Measurements from ENCODE around the gene DSG2. TPM values are rescaled to one million over a fixed set of nuclear protein-coding genes. Genes with fewer than 3 reads are reported as not detected.

The DSG2 gene
- polyA plus RNA-seq, 1 donor, result 4.9 TPM

DNA sequence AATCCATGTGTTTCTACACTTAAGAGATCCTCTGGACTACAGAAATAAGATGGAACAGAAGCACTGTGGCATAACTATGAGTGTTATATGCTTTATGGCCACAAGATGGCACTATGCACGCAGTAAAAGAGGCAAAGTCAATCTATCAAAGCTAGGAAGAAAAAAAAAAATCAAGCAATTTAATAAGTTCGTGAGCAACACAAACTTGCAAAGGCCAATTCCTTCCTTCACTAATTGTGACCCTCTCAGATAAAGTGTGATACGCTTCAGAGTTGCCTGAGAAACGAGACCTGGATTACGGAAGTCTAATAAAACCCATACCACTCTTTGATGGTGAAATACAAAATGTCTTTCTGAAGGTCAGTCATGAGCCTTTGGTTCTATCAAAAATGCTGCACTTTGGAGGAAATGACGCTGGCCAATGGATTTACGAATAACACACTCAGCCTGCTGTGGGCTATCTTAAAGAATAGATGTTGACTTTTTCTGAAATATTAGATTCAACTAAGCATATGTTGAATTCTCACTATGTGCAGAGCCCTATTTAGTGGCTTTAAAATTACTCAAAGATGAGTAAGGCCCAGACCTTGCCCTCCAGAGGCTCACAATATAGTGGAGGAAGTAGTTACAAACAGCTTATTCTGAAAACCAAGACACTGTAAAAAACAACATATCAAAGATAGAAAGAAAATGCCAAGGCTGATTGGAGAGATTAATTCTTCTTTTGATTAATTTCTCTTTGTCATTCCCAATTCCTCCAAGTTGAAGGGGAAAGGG lies 58.2 kb downstream of the DSG2 start:
- peak; percentile 49 for DNase-seq (ENCODE audit: low read depth)

DNA sequence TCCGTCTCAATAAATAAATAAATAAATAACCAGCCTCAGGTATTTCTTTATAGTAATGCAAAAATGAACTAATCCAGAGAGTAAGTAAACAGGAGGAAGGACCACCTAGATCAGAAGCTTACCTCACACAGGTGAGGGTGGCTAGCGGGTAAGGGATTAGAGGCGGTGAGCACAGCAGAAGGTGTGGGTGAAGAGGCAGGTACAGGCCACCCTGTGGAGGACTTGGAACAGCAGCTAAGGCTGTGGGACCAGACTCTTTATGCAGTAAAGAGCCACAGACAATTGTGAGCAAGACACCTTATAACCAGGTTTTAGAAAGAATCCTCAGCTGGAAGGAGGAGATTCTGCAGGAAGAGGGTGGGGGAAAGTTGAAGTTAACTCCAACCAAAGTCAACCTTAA lies 59.5 kb downstream of the DSG2 start:
- DNase-seq (ENCODE audit: low read depth), result no peak

DNA sequence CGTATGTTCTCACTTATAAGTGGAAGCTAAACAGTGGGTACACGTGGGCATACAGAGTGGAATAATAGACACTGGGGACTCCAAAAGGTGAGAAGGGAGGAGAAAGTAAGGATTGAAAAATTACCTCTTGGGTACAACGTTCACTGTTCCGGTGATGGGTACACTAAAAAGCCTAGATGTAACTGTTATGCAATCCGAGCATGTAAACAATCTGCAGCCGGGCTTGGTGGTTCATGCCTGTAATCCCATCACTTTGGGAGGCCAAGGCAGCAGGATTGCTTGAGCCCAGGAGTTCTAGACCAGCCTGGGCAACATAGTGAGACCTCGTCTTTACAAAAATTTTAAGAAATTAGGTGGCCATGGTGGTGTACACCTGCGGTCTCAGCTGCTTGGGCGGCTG lies 60.6 kb downstream of the DSG2 start:
- no peak for DNase-seq (ENCODE audit: low read depth)

DNA sequence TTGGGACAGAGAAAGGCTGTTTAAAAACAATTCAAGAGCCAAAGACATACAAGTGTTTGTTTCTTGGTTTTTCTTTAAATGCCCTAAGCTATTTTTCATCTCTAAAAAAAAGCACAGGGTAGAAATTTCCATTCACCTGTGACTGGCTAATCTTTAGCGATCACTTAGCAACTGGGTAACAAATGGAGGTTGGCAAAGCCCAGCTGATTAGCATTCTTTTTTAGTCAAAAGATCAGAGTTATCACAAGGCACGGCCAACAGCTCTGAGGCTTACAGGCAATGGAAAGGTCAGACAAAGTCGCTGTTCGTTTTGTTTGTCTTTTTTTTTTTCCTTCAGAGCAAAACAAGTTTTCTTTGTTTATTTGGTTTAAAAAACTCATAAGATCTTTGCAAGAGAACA lies 64.7 kb downstream of the DSG2 start:
- no peak for DNase-seq (ENCODE audit: low read depth)

DNA sequence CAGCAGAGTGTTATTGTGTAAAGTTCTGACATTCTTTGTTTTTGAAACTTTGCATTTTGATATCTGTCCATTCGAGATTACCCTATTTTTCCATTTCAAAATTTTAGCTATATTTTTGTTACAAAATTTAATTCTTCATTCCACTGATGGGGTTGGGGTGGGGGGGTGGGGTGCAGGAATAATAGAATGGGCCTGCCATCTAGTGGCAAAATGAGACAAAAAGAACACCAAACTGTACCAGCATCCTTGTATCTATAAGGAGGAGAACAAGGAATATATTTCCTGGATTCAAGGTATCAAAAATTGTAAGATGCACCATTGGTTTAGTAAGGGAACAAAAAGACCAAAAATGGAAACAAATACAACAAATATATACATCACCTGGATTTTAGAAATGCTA lies 65.8 kb downstream of the DSG2 start:
- no peak for DNase-seq (ENCODE audit: low read depth)

DNA sequence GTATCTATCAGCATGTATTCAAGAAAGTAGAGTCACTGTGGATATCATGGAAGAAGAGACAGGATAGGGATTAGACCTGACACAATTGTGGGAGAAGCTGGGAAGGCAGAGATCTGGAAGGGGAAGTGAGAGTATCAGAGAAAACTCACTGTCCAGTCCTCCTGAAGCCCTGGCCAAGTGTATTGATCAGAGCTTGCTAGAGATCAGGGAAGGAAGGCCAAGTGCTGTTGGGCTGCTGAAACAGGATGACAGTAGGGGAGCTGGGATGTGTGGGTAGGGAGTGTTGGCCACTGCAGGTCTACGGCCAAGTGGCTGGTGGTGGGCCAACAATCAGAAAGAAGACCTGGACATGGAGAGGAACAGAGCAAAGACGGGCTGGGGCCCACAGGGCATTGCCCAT lies 67.4 kb downstream of the DSG2 start:
- no peak for DNase-seq (ENCODE audit: low read depth)

DNA sequence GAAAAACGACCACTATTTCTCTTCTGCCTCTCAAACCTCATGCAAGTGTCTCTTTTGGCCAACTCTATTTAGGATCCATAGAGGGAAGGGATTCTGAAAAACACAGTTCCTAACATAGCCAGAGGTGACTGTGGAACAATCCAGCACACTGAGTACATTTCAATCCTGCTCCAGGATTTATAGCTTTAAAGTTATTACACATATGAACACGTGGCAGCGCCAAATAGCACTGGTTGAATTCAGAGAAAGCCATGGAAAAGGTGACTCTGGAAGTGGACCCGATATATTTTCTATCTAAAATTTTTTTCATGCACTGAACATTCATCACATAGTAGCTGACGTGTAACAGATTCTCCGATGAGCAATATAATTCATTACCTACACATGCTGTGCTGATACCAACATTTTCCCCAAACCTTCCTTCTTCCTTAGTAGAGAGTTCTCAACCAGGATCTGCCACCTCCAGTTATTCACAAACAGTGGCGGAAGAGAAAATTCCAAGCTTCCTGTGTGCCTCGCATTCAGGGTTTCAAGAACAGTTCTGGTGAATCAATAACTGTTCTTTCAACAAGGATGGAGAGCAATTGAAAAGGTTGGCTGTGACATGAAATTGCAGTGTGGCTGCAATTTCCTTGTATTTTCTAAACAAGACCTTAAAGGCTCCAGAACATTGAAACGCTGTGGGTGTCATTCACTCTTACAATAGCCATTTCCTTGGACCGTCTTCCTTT lies 68.0 kb downstream of the DSG2 start:
- no peak for DNase-seq (ENCODE audit: low read depth)

DNA sequence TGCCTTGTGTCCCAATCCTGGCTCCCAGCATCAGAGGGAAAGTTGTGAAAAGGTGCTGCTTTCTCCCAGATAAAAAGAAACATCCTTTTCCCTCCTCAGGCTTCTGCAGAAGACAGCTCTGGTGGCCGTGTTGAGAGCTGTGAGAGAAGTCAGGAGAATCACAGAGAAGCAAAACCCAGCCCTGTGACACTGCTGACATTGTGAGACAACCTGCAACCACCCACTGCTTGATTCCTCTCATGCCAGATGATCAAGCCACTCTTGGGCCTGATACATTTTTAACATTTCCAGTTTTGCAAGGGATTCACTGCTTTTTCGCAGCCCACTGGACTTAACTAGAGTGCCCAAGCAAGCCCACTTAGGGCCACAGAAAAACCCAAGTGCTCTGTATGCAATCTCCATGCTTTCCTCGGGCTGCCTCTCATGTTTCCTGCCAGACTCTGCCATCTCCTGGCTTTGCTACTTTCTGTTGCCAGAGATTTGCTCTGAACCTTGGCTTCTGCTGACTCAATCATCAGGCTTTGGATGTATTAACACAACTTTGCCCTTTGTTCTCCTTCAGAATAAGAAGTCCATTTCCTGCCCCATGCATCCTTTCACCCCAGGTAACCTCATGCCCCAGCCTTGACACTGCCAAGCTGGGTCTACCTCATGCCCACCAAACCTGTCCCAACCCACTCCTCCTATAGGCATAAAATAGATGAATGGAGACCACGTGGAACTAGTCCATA lies 68.8 kb downstream of the DSG2 start:
- no peak for DNase-seq (ENCODE audit: low read depth)

DNA sequence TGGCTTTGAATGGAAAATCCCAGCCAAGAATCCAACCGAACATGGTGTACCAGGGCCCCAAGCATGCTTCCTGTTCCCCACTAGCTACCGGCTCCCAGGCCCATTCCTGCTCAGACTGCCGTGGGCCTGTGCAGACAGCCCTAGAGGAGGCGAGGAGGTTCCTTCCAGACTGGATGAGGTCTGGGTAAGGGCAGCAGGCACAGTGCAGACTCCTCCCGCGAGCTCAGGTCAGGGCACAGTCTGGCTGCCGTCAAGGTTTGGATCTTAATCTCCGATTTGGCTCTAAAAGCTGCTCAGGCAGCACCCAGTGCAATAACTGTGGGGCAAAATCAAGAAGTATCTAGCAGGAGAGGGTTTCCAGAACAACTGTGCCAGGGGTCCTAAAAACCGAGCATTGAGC lies 74.4 kb downstream of the DSG2 start:
- DNase-seq (ENCODE audit: low read depth), result no peak

DNA sequence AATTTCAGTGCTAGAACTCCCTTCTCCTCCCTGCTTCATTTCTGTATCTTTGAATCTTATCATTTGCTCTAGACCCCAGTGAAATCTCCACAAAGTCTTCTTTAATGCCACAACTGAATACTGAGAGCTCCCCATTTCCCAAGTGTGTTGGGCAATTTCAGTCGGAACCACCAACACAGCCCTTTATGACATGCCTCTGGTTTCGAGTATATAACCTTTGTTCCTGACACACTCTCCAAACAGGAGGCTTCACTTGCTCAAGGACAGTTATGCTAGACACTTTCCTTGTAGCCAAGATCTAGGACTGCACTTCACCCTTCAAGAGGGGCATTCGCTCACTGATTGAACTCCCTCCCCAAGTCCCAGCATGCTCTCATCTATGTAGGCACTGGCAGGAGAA lies 75.1 kb downstream of the DSG2 start:
- no peak for DNase-seq (ENCODE audit: low read depth)

DNA sequence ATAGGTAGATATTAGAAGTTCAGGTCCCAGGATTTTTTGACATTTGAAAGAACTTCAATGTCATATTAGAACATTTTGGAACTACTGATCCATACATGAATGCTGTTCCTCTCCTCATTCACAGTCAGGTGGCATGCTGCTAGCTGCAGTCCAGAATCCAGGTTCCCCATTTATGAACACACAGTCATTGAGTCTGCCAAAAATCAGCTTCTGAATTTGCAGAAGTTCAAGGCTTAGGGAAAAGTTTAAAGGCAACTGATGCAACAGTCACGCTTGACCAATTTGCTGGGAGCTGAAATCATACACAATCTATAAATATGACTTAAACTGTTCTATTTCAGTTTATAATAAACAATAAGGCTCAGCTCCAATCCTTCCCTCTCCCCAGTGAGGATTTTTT lies 76.4 kb downstream of the DSG2 start:
- no peak for DNase-seq (ENCODE audit: low read depth)

DNA sequence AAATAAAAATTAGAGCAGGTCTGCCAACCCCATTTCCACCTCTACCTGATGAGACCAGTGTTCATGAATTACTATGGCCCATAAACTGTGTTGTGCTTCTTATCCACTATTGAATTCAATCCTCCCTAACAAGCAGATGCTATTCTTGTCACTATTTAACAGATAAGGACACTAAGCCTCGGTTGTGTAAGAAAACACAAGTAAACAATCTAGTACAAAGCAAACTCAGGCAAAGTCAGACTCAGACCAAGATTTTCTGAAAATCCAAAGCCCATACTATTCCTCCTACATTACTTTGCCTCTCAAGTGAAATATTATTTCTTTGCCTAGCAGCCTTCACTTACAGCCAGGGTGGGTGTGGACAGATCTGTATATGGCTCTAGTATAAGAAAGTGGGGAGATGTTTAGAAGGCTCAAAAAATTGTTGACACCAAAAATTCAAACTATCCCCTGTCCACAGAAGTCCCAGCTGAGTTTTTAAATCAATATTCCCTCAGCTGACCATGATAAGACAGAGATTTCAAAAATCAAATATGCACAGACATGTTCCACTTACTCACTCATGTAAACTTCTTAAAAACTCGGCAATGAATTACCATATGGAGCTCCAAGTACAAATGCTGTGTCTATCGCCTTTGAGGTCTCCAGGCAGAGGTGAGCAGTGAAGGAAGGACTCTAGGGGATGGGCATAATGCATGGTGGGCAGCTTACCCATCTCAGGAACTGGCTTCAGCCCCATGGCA lies 77.7 kb downstream of the DSG2 start:
- no peak for DNase-seq (ENCODE audit: low read depth)

DNA sequence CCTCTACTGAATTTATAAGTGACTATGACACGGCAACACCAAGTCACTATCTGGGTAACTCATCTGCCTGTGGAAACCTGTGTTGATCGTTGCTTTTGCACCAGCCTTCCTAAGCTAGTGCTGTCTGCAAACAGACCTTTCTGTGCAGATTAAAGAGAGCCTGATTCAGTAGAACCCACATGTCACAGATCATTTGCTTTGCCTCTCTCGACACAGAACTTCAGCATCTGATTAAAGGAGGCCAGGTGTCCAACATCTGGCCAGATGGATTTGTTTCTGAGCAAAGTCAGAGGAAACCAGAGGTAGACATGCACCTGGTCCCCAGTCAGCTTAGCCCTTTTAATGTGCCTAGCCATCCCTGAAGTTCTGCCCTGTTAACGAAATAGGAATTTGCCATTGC lies 78.7 kb downstream of the DSG2 start:
- no peak for DNase-seq (ENCODE audit: low read depth)

DNA sequence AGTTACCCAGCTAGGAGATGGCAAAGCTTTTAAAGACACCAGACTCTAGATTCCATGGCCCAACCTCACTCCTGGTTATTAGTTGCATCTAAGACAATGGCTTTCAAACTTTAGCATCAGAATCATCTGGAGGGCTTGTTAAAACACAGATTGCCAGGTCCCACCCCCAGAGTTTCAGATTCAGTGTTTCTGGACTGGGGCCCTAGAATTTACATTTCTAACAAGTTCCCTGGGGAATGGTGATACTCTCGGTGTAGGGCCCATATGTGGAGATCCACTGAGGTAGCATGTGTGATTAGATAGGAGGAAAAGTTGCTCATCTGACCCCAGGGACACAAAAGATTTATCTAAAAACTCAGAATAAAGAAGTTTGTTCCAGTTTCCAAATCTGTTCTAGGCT lies 79.2 kb downstream of the DSG2 start:
- no peak for DNase-seq (ENCODE audit: low read depth)

DNA sequence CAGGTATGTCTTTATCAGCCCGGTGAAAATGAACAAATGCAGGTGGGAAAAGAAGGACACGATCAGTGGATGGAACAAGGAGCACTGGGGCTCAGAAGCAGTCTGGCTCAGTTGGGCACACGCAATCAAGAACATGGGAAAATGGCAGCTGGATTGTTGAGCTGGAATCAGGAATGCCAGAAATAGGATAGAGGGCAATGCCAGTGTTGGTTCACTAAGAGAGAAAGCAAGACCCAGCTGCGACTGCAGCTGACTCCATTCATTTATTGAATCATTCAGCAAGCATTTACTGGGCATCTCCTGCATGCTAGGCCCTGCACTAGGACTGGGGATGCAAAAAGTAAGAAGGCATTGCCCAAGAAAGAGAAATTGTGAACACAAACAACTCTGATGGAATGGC lies 80.1 kb downstream of the DSG2 start:
- no peak for DNase-seq (ENCODE audit: low read depth)

DNA sequence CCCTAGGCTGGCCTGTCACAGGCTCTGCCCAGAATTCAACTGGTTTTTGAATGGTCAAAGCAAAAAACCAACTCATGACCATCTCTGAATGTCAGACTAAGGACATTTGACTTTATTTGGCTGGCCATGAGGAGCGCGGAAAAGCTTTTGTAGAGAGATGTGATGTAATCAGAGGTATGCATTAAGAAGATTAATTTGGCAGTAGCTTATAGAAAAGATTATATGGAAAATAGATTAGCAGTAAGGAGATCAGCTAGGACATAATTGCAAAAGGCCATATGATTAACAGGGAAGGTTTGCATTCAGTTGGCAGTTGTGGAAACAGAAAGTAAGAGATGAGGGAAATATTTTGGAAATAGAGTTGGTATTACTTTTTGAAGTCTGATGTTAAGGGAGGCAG lies 81.4 kb downstream of the DSG2 start:
- no peak for DNase-seq (ENCODE audit: low read depth)

DNA sequence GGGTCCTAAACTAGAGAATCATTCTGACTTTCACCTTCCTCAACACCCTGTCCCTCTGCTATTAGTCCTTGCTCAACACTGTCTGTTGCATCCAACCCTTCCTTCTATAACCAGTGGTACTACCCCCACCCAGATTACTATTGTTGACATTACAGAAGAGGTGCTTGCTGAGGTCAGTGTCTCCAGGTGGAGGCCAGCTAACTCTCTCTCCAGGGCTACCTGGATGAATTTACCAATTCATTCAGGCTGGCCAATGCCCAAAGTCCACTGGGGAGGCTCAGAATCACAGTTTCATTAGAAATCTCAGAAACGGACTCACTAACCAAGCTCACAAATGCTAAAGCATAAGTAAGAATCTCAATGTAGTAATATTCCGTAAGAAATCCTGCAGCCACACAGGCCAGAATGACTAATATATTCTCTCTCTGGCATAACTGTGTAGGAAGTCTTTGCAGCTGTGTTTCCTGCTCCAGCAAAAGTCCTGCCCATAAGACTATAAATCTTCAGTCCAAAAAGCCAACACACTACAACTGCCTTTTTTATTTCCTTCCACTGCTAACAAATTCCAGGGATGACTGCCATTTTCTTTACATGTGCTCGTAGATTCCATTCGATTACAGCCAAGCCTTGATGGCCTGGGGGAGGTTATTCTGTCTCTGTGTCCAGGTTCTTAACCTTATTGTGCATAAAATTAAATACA lies 83.7 kb downstream of the DSG2 start:
- DNase-seq (ENCODE audit: low read depth), result no peak

DNA sequence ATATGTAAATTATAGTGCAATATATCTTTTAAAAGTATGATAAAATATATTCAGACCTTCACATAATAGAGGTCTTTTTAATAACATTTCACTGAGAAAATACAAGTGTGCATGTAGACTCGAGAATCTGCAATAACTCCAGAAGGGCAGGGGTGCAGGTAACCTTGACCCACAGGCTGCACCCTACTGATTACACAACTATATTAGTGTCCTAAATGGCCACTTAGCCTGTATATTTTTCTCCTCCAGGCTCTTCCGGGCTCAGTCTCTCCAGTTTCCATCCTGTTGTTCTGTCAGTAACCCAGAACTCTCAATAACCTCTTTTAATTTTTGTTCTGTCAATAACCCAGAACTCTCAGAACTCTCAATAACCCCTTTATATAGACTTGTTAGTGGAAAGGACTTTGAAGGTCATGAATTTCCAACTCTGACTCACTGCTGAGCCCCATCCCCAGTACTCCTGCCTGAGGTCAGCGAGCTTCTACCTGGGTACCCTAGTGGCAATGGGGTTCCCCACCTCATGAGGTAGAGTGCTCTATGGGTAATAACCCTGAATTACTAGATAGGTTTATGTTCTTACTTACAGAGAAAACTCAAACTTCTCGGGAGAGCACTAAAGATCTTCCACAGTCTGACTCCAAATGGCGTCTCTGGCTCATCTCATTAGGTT lies 85.3 kb downstream of the DSG2 start:
- DNase-seq (ENCODE audit: low read depth), result no peak

DNA sequence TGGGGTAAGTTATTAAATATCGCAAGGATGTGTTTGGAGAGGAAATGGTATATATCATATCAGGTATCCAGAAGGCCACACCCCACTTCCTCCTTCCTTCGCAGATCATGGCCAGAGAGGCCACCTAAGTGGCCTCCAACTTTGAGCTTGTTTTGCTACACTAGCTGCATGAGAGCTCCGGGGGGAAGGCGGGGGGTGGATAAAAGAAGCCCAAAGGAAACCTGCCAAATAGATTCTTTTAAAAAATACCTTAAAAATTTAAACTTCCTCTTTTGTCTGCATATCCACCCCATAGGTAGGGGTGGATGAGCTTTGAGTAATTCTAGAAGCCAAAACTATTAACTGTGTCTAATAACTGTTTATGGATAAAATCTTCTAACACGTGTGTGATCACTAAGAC lies 88.0 kb downstream of the DSG2 start:
- DNase-seq (ENCODE audit: low read depth), result no peak

DNA sequence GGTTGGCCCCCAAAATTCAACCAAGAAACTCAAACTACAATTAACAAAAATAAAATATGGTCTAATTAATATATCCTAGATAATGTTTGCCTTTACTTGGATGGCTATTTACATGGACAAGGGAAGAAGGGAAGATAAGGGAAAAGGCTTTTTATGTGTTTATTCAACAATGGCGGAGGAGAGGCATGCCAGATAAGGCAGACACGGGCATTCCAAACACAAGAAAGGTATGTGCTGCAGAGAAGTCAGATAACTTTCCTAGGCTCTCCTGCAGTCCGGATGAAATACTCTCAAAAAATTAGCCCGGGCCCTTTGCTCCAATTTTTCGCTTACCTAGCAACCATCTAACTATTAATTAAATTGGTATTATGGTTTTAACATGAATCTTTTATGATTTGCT lies 88.6 kb downstream of the DSG2 start:
- DNase-seq (ENCODE audit: low read depth), result no peak

DNA sequence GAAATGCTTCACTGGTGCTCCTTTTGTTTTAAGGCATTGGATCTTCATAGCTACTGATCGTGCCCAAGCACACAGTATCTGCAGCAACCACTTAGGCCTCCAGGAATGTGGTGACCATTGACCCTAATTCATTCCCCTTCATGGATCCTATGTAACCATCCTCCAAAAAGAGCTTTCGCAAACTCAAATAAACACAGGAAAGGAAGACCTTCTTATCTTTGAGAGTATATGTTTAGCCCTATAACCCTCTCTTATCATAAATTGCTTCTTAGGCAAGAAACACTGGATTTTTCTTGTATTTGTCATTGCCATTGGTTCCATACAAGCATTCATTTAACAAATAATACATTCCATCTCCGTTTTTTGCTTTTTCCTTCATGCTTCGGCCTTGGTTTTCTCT lies 89.6 kb downstream of the DSG2 start:
- no peak for DNase-seq (ENCODE audit: low read depth)
